GM18519 (cell line): ENCODE data around the gene HSPG2.
"Not testable (repeated sequence)": the region's sequence is repeated elsewhere in the genome, so short reads cannot be mapped to it uniquely, and the experiment has no call there.

ENCODE experiments used
- ATAC-seq: cut with Tn5 transposase; IDR thresholded peaks from one replicate; pipeline ENCODE4 v1.9.1; 2021; ENCODE audit warnings: mild to moderate bottlenecking, moderate library complexity; ENCODE audit not compliant: unreplicated experiment, low FRiP score

Gene HSPG2

GRCh38 chr1:21937034-21937371 lies at the start of gene HSPG2:
Gene HSPG2, minus strand, starts transcription at chr1:21937310. Its CDS starts 93 bp downstream, at chr1:21937217.
- no peak for ATAC-seq

- not testable (repeated sequence) for ATAC-seq
Observed at GRCh38 chr1:21986386-21986785, 49.3 kb upstream of the HSPG2 start.

GRCh38 chr1:21985893-21986292 lies 48.8 kb upstream of the HSPG2 start:
- ATAC-seq: not testable (repeated sequence)

GRCh38 chr1:21983539-21983938 lies 46.4 kb upstream of the HSPG2 start:
- ATAC-seq: not testable (repeated sequence)

GRCh38 chr1:21982122-21982521 lies 45.0 kb upstream of the HSPG2 start:
- not testable (repeated sequence) for ATAC-seq

- ATAC-seq: not testable (repeated sequence)
Observed at GRCh38 chr1:21981253-21981652, 44.1 kb upstream of the HSPG2 start.

GRCh38 chr1:21980515-21981220 lies 43.6 kb upstream of the HSPG2 start:
- ATAC-seq: not testable (repeated sequence)

GRCh38 chr1:21978209-21978608 lies 41.1 kb upstream of the HSPG2 start:
- ATAC-seq: not testable (repeated sequence)

GRCh38 chr1:21976703-21977239 lies 39.7 kb upstream of the HSPG2 start, which contains the start of gene CELA3B:
Gene CELA3B, plus strand, starts transcription at chr1:21977022. Its CDS starts 18 bp downstream, at chr1:21977040.
- ATAC-seq: not testable (repeated sequence)

GRCh38 chr1:21975296-21975695 lies 38.2 kb upstream of the HSPG2 start:
- ATAC-seq: not testable (repeated sequence)

GRCh38 chr1:21974699-21975098 lies 37.6 kb upstream of the HSPG2 start:
- not testable (repeated sequence) for ATAC-seq

GRCh38 chr1:21973948-21974347 lies 36.8 kb upstream of the HSPG2 start:
- ATAC-seq: not testable (repeated sequence)

GRCh38 chr1:21972973-21973441 lies 35.9 kb upstream of the HSPG2 start:
- not testable (repeated sequence) for ATAC-seq

- ATAC-seq: not testable (repeated sequence)
Observed at GRCh38 chr1:21970523-21970922, 33.4 kb upstream of the HSPG2 start.

- ATAC-seq: not testable (repeated sequence)
Observed at GRCh38 chr1:21969066-21969465, 32.0 kb upstream of the HSPG2 start.

- ATAC-seq: not testable (repeated sequence)
Observed at GRCh38 chr1:21967216-21967615, 30.1 kb upstream of the HSPG2 start.

- no peak for ATAC-seq
Observed at GRCh38 chr1:21966247-21967000, 29.3 kb upstream of the HSPG2 start.

GRCh38 chr1:21963477-21964217 lies 26.5 kb upstream of the HSPG2 start:
- ATAC-seq: no peak

GRCh38 chr1:21961799-21962198 lies 24.7 kb upstream of the HSPG2 start:
- ATAC-seq: no peak

GRCh38 chr1:21961337-21961736 lies 24.2 kb upstream of the HSPG2 start:
- no peak for ATAC-seq
